ENCODE data around the gene STUB1.

- no peak for TF ChIP-seq CTCF (IDR thresholded peaks at IDR 0.05)
- TF ChIP-seq POLR2A (IDR thresholded peaks at IDR 0.05): no peak
Measured at GRCh38 chr16:637081-638018, 42.9 kb upstream of the STUB1 start.
